ENCODE data around the gene PTGES.
A peak's percentile ranks its signal among the peaks of the same experiment; 100 is the strongest.

PTGES gene

GRCh38 chr9:129740666-129741464, 12.0 kb downstream of the PTGES start:
- no peak for DNase-seq

- DNase-seq: no peak
Observed at GRCh38 chr9:129740174-129740573, 12.7 kb downstream of the PTGES start.

- no peak for DNase-seq
Observed at GRCh38 chr9:129739432-129739831, 13.4 kb downstream of the PTGES start.

GRCh38 chr9:129737479-129738274, 15.2 kb downstream of the PTGES start:
- peak; percentile 83 to 85 for DNase-seq

- DNase-seq: no peak
Observed at GRCh38 chr9:129736334-129736733, 16.5 kb downstream of the PTGES start.

- no peak for DNase-seq
Observed at GRCh38 chr9:129735546-129735945, 17.3 kb downstream of the PTGES start.

- DNase-seq: no peak
Observed at GRCh38 chr9:129733632-129733953, 19.2 kb downstream of the PTGES start.

GRCh38 chr9:129732946-129733631, 19.8 kb downstream of the PTGES start:
- no peak for DNase-seq

GRCh38 chr9:129732100-129732499, 20.7 kb downstream of the PTGES start:
- DNase-seq: no peak

GRCh38 chr9:129731477-129732085, 21.3 kb downstream of the PTGES start:
- DNase-seq: no peak

- no peak for DNase-seq
Observed at GRCh38 chr9:129728744-129729143, 24.1 kb downstream of the PTGES start.

GRCh38 chr9:129726322-129727160, 26.3 kb downstream of the PTGES start:
- DNase-seq: peak; percentile 60 to 66

- DNase-seq: no peak
Observed at GRCh38 chr9:129725795-129726251, 27.0 kb downstream of the PTGES start.

GRCh38 chr9:129724456-129725190, 28.2 kb downstream of the PTGES start:
- no peak for DNase-seq

GRCh38 chr9:129722913-129723312, 29.9 kb downstream of the PTGES start:
- no peak for DNase-seq

- no peak for DNase-seq
Observed at GRCh38 chr9:129720865-129721545, 31.8 kb downstream of the PTGES start.

GRCh38 chr9:129720181-129720864, 32.5 kb downstream of the PTGES start:
- DNase-seq: no peak

- DNase-seq: no peak
Observed at GRCh38 chr9:129719135-129719534, 33.7 kb downstream of the PTGES start.

GRCh38 chr9:129718647-129719046, 34.2 kb downstream of the PTGES start:
- DNase-seq: no peak

GRCh38 chr9:129717991-129718390, 34.9 kb downstream of the PTGES start:
- DNase-seq: no peak
